Activated T-cell treated with anti-CD3 and anti-CD28 coated beads for 4 hours (primary cell): ENCODE measurements around the gene CNTNAP5.

Source experiments
- DNase-seq: peaks from one replicate; pipeline ENCODE4 v3.0.0-alpha.2; 2020

Gene CNTNAP5

GRCh38 chr2:124646166-124646815 lies 621.2 kb downstream of the CNTNAP5 start:
- no peak for DNase-seq

GRCh38 chr2:124647245-124647644 lies 622.2 kb downstream of the CNTNAP5 start:
- DNase-seq: no peak

- DNase-seq: no peak
Observed at GRCh38 chr2:124647663-124648062, 622.6 kb downstream of the CNTNAP5 start.

GRCh38 chr2:124649001-124649400 lies 623.9 kb downstream of the CNTNAP5 start:
- DNase-seq: no peak

- DNase-seq: no peak
Observed at GRCh38 chr2:124652099-124652498, 627.0 kb downstream of the CNTNAP5 start.

DNA sequence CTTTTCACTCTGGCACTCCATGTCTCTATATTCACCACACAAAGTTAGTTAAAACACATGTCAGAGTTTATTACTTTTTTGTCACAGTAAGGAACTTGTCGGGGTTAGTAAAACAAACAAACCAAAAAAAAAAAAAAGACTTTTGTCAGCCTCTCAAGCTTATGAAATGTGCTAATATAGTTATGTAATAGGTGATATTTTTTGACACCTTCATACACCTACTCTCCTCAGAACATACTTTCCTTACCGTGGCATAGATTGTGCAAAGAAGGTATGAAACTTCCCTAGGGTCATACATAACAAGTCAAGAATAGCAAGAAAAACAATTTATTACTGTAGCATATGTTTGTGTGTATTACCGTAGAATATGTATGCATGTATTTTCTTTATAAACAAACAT lies 633.3 kb downstream of the CNTNAP5 start:
- no peak for DNase-seq

GRCh38 chr2:124661558-124661957 lies 636.5 kb downstream of the CNTNAP5 start:
- no peak for DNase-seq

GRCh38 chr2:124662946-124663644 lies 638.0 kb downstream of the CNTNAP5 start:
- no peak for DNase-seq

DNA sequence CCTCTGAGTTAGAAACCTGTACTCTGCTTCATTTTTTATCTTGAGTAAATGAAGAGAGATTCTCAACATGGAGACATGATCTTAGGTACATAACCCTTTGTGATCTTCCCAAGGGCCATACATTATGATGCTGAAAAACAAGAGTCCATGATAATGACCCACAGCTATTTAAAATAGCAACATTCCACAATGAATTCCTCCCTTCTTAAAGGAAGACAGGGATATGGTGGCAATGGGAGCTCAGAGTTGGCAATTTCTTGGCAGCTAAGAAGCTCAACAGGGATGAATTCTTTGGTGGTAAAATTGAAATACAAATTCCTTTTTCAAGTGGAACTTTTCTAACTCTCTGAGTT lies 638.5 kb downstream of the CNTNAP5 start:
- DNase-seq: no peak

DNA sequence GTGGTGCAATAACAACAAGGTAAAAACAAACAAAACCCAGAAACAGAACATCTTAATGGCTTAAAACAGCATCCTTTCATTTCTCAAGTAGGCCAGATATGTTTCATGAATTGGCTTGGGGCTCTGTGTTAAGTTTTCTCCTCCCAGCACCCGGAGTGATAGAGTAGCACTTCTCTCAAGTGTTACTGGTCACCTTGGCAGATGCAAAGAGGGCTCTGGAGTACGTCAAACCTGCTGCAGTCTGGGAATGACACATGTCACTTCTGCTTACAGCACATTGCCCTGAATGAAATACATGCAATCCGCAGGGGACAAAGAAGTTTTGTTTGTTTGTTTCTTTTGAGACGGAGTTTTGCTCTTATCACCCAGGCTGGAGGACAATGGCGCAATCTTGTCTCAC lies 639.3 kb downstream of the CNTNAP5 start:
- DNase-seq: no peak

- DNase-seq: no peak
Observed at GRCh38 chr2:124666976-124667375, 641.9 kb downstream of the CNTNAP5 start.

DNA sequence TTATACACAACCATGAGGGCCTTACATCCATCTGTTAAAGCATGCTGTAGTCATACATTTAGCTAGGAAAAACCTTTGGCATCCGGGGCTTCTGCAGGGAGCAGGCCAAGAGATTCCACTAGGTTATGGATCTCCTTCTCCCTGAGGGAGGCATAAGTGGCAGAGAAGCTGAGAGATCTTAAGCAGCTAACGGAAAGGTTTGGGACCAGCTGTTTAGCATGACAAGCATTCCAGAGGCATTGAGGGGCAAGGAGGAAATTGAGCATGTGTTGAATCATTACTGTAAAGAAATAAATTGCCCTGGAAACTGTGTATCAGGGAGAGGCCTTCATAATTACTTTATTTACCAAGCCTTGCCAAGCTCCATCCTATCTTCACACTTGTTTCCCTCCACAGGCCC lies 643.1 kb downstream of the CNTNAP5 start:
- DNase-seq: no peak

- no peak for DNase-seq
Observed at GRCh38 chr2:124670187-124670586, 645.1 kb downstream of the CNTNAP5 start.

DNA sequence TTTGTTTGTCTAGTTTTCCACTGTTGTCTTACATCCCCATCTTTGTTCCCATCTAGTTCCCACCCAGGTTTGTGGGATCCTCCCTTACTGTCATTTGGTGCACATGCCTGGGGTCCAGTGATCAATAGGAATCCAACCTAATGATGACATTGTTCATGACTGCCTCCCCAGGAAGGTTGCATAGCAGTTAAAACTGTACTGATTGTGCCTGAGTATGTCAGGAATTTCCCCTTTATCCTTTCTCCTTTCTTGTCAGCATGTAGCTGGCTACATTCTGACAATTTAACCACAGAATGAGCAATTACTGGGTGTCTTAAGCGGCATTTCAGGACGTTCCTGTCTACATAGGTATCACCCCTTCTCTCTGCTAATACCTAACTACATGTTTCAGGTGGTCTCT lies 653.0 kb downstream of the CNTNAP5 start:
- no peak for DNase-seq

- DNase-seq: no peak
Observed at GRCh38 chr2:124683536-124684428, 658.7 kb downstream of the CNTNAP5 start.

DNA sequence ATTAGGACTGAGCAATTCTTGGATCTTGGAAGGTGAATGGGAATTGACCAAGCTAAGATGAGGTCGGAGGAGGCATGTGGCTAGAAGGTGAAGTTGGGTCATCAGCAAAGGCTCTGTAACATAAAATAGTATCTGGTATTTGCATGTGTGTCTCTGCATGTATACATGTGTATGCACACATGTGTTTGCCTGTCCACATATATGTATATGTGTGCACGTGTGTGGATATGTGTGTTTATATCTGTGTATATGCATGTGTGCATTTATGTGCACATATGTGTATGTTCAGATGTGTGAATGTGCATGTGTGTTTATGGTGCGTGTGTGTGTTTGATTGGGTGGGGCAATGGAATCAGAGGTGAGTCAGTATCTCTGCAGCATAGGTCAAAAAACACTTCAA lies 664.3 kb downstream of the CNTNAP5 start:
- no peak for DNase-seq

- no peak for DNase-seq
Observed at GRCh38 chr2:124692216-124692615, 667.1 kb downstream of the CNTNAP5 start.

- no peak for DNase-seq
Observed at GRCh38 chr2:124692707-124693106, 667.6 kb downstream of the CNTNAP5 start.

- no peak for DNase-seq
Observed at GRCh38 chr2:124693156-124693555, 668.1 kb downstream of the CNTNAP5 start.

DNA sequence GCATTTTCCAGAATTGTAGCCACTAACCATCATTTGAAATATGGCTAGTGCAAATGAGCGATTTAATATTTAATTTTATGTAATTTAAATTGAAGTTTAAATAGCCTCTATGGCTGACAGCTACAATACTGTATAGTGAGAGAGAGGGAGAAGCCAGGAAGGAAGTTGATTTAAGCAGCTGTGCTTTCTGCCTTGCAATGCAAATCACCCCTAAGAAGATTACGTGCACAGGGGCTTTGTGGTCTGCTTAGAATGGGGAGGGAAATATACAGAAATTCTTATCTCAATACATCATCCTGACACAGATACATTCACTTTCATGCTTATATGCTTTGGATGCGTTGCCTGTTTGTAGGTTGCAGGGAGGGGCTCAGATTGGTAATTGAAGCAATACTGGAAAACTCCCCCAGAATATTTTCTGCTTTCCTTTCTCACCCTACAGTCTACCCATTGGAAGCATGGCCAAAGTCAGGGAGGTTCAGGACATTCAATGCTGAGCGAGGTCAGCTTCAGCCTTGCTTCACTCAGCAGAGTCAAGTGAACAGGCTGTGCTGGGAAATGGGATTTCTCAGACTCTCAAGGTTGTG lies 674.0 kb downstream of the CNTNAP5 start:
- DNase-seq: no peak

DNA sequence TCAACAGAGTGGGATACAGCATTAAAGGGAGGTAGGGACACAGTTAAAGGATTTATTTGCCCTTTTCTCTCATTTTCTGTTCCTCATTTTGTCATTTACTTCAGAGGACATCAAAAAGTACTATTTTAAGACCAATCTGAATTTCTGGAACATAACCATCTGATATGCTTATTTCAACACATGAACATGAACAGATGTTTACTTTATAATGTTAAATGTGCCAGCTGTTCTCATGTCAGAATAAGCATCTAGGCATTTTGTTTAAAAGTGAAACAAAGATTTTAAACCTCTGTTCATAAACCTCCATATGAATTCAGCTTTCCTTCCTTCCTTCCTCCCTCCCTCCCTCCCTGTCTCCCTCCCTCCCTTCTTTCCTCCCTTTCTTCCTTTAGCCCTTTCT lies 677.7 kb downstream of the CNTNAP5 start:
- DNase-seq: no peak

GRCh38 chr2:124704071-124704925 lies 679.2 kb downstream of the CNTNAP5 start:
- no peak for DNase-seq

DNA sequence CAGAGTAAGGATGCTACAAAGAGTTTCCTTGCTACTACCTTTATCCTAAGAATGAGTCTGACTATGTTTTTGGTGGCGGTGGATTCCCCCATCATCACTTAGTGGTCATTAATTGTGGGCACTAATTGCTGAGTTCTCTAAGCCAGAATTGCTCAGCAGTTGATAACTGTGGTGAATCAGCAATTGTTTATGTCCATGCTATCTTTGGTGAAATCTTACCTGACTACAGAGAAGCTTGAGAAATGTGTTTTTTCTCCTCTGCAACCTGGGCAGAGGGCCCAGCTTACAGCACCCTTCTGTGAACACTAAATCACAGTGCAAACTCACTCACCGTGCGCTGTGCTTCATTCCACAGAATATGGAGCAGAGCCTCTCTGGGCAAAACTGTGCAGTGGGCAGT lies 683.6 kb downstream of the CNTNAP5 start:
- DNase-seq: no peak
